Regular cardiac myocyte (primary cell): ENCODE measurements around the gene ARL14. TPM values are rescaled to one million over a fixed set of nuclear protein-coding genes. Genes with fewer than 3 reads are reported as not detected.

Experiments
- total RNA-seq: library from RNA; depleted of rRNA; stranded (reverse); fragments of >200 nt; gene quantifications from 2 replicates; pipeline ENCODE4 v1.2.3, GENCODE V29; 2014

The ARL14 gene
- under 0.01 TPM in 1 of 2 replicates, not detected in the other for total RNA-seq

GRCh38 chr3:160676547-160677303 lies at the start of gene ARL14:
Gene ARL14 (plus strand): TSS chr3:160677160. CDS start chr3:160677347, 187 bp downstream.

Other genes with a start within 250 kb of the ARL14 start
- 13.2 and 29.1 TPM in 2 replicates for gene TRIM59, start 227.4 kb upstream of the ARL14 start, total RNA-seq
- 24.8 and 49.8 TPM in 2 replicates for gene KPNA4, start 111.6 kb upstream of the ARL14 start, total RNA-seq
- gene PPM1L, start 79.1 kb downstream of the ARL14 start, total RNA-seq = 1.7 and 2.3 TPM in 2 replicates